Effector memory CD8-positive, alpha-beta T cell (primary cell): ENCODE data around the gene ISOC1.

Experiments
- ATAC-seq: fragments of 150-1000 bp; cut with Tn5 transposase; replicated peaks from 2 replicates; pipeline ENCODE4 v1.10.0; 2021; ENCODE audit warnings: mild to moderate bottlenecking, moderate library complexity
- DNase-seq, 3 experiments: peaks; one replicate each; pipeline ENCODE4 v3.0.0; 2021
- H3K27ac Mint-ChIP-seq, 2 donors: one replicate each; pipeline ENCODE4 v1.8.0; 2022; ENCODE audit warnings: mild to moderate bottlenecking in 2 of 2, mixed read lengths in 2 of 2, moderate library complexity in 2 of 2
- H3K27me3 Mint-ChIP-seq, 2 donors: one replicate each; pipeline ENCODE4 v1.8.0; 2022; ENCODE audit warnings: mixed read lengths in 2 of 2
- H3K36me3 Mint-ChIP-seq: one replicate; pipeline ENCODE4 v1.8.0; 2022; ENCODE audit warnings: mild to moderate bottlenecking, moderate library complexity, mixed read lengths; ENCODE audit not compliant: insufficient read depth
- H3K4me1 Mint-ChIP-seq, 2 donors: one replicate each; pipeline ENCODE4 v1.8.0; 2022; ENCODE audit warnings: low read depth in 2 of 2, mixed read lengths in 2 of 2
- H3K4me3 Mint-ChIP-seq, 2 donors: one replicate each; pipeline ENCODE4 v1.8.0; 2022; ENCODE audit warnings: mild to moderate bottlenecking in 2 of 2, mixed read lengths in 2 of 2, moderate library complexity in 2 of 2
- H3K9me3 Mint-ChIP-seq, 2 donors: one replicate each; pipeline ENCODE4 v1.8.0; 2022; ENCODE audit warnings: mixed read lengths in 2 of 2
- total RNA-seq, 9 experiments: gene quantifications; one replicate each; lab custom pipeline; 2026; lab: John Stamatoyannopoulos, UW

Gene ISOC1
- total RNA-seq, result 11.4 to 25.4 (median 16.2) reads per million in 9 experiments

- peaks cover 4% of the 10 kb centered on the region for H3K36me3 Mint-ChIP-seq
- ATAC-seq (peak; percentile 87), DNase-seq (peak; percentile 88 to 92 (median 89))
- H3K27me3 Mint-ChIP-seq, result peaks cover 1 to 12% of the 10 kb centered on the region in 2 donors
- H3K4me3 Mint-ChIP-seq, result peak within 1 kb of the TSS; percentile 82 to 86
- peaks cover 15 to 33% of the 10 kb centered on the region in 2 donors for H3K4me1 Mint-ChIP-seq
- peak within 1 kb of the TSS; percentile 33 to 79 for H3K27ac Mint-ChIP-seq
- H3K9me3 Mint-ChIP-seq, result no peaks in the 10 kb centered on the region
Observed at GRCh38 chr5:129094087-129094923, at the start of gene ISOC1. TSS of gene ISOC1 (plus strand) at chr5:129094749. CDS start at chr5:129094767, 18 bp downstream.

GRCh38 chr5:129046151-129046550 is 48.4 kb upstream of the ISOC1 start:
- Mint-ChIP-seq H3K9me3 (peaks cover 6 to 8% of the 10 kb centered on the region in 2 donors), H3K27ac (no peak overlapping the region), H3K4me1 (no peaks in the 10 kb centered on the region), H3K27me3 (peaks cover 11 to 15% of the 10 kb centered on the region in 2 donors), H3K4me3 (no peak overlapping the region), H3K36me3 (no peaks in the 10 kb centered on the region)
- ATAC-seq, result no peak
- no peak for DNase-seq

DNA sequence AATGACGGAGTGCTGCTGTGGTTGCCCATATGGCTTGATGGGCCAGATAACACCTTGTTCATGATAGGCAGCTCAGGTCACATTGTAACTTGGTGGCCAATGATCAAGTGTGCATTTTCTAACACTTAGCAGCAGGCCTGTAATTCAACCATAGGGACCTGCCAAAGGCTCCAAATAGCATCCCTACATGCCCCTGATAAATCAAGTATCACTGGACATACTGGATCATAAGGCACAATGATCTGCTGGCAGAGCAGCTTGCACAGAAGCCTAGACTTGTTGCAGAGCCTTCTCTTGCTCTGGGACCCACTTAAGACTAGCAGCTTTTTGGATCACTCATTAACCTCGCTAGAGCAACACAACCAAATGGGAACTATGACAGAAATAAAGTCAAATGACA is 46.0 kb upstream of the ISOC1 start:
- Mint-ChIP-seq H3K36me3 (no peaks in the 10 kb centered on the region), H3K4me3 (no peak overlapping the region), H3K27me3 (peaks cover 12 to 17% of the 10 kb centered on the region in 2 donors), H3K27ac (no peak overlapping the region), H3K4me1 (no peaks in the 10 kb centered on the region), H3K9me3 (peaks cover 4 to 8% of the 10 kb centered on the region in 2 donors)
- DNase-seq (no peak), ATAC-seq (no peak)

- Mint-ChIP-seq H3K27me3 (peaks cover 9 to 17% of the 10 kb centered on the region in 2 donors), H3K36me3 (no peaks in the 10 kb centered on the region), H3K4me1 (no peaks in the 10 kb centered on the region), H3K4me3 (no peak overlapping the region), H3K27ac (no peak overlapping the region), H3K9me3 (peaks cover 3 to 5% of the 10 kb centered on the region in 2 donors)
- DNase-seq (no peak), ATAC-seq (no peak)
Observed at GRCh38 chr5:129049126-129049799, 45.3 kb upstream of the ISOC1 start.

DNA sequence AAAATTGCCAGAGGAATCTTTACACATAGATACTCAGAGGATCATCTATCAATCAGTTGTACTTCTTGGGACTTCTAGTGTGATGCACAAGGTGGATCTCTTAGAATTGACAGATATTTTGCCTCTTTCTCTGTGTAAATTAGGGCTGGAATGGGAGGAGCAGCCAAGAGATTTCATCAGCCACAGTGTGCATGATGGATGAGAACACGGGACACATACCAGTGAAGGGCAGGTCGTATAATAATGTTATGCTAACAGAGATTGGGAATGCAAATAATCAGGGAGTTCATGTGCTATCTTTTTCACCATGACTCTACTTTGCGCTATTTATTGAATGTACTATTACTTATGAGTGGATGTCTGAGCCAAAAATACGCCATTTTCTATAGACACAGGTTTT is 43.3 kb upstream of the ISOC1 start:
- Mint-ChIP-seq H3K27ac (no peak overlapping the region), H3K4me1 (no peaks in the 10 kb centered on the region), H3K4me3 (no peak overlapping the region), H3K27me3 (peaks cover 5 to 31% of the 10 kb centered on the region in 2 donors), H3K9me3 (no peaks in the 10 kb centered on the region), H3K36me3 (no peaks in the 10 kb centered on the region)
- ATAC-seq (no peak), DNase-seq (no peak)

DNA sequence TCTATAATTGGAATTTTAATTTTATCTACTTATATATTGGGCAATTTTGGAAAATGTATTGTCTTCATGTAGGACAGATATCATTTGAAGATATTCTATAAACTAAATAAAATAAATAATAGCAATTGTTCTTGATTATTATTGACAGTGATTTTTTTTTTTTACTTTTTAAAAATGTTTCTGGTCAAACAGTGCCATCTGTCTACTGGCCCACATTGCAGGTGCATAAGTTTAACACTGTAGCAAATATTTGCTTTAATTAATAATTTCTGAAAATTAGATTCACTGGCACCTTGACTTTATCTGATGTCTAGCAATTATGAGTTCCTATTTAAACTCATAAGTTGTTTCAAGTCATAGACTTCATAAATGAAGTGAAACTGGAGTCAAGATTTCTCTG is 41.1 kb upstream of the ISOC1 start:
- DNase-seq (no peak), ATAC-seq (no peak)
- no peaks in the 10 kb centered on the region for H3K36me3 Mint-ChIP-seq
- no peaks in the 10 kb centered on the region for H3K4me1 Mint-ChIP-seq
- H3K27me3 Mint-ChIP-seq, result peaks cover 5 to 31% of the 10 kb centered on the region in 2 donors
- H3K27ac Mint-ChIP-seq, result no peak overlapping the region
- no peak overlapping the region for H3K4me3 Mint-ChIP-seq
- no peaks in the 10 kb centered on the region for H3K9me3 Mint-ChIP-seq

DNA sequence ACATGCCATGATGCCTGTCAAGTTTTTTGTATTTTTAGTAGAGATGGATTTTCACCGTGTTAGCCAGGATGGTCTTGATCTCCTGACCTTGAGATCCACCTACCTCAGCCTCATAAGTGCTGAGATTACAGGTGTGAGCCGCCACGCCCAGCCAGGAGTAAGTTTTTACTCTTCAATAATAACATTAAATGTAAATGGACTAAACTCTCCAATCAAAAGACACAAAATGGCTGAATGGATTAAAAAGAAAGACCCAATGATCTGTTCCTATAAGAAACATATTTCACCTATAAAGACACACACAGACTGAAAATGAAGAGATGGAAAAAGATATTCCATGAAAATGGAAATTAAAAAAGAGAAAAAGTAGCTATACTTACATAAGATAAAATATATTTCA is 37.2 kb upstream of the ISOC1 start:
- H3K4me3 Mint-ChIP-seq, result no peak overlapping the region
- no peaks in the 10 kb centered on the region for H3K4me1 Mint-ChIP-seq
- ATAC-seq (no peak), DNase-seq (no peak)
- H3K9me3 Mint-ChIP-seq, result no peaks in the 10 kb centered on the region
- H3K36me3 Mint-ChIP-seq, result no peaks in the 10 kb centered on the region
- no peak overlapping the region for H3K27ac Mint-ChIP-seq
- H3K27me3 Mint-ChIP-seq, result peaks cover 8 to 31% of the 10 kb centered on the region in 2 donors

DNA sequence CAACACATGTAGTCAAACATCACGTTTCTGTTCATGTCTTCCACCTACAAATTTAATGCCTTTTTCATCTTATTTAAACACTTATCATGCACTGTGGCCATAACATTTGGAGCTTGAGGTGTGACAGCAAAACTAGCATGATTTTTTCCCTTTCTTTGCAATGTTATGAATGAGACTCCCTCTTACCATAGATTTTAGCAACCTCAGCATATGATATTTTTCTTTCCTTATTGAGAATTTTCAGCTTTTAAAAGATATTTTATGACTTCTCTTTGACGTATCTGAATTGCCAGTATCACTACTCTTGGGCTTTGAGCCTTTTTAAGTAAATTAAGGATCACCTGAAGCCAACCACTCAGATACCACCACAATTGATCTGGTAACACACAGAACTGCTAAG is 32.7 kb upstream of the ISOC1 start:
- Mint-ChIP-seq H3K27me3 (peaks cover 13 to 17% of the 10 kb centered on the region in 2 donors), H3K27ac (no peak overlapping the region), H3K9me3 (no peaks in the 10 kb centered on the region), H3K4me1 (no peaks in the 10 kb centered on the region), H3K4me3 (no peak overlapping the region), H3K36me3 (no peaks in the 10 kb centered on the region)
- ATAC-seq (no peak), DNase-seq (no peak)

GRCh38 chr5:129063483-129064113 is 31.0 kb upstream of the ISOC1 start:
- H3K27ac Mint-ChIP-seq, result no peak overlapping the region
- no peaks in the 10 kb centered on the region for H3K4me1 Mint-ChIP-seq
- no peak for DNase-seq
- no peaks in the 10 kb centered on the region for H3K9me3 Mint-ChIP-seq
- peaks cover 13 to 16% of the 10 kb centered on the region in 2 donors for H3K27me3 Mint-ChIP-seq
- ATAC-seq, result no peak
- no peak overlapping the region for H3K4me3 Mint-ChIP-seq
- H3K36me3 Mint-ChIP-seq, result no peaks in the 10 kb centered on the region

GRCh38 chr5:129065721-129066120 is 28.8 kb upstream of the ISOC1 start:
- ATAC-seq (no peak), DNase-seq (no peak)
- peaks cover 6 to 26% of the 10 kb centered on the region in 2 donors for H3K27me3 Mint-ChIP-seq
- no peaks in the 10 kb centered on the region for H3K4me1 Mint-ChIP-seq
- no peak overlapping the region for H3K27ac Mint-ChIP-seq
- H3K4me3 Mint-ChIP-seq, result no peak overlapping the region
- H3K36me3 Mint-ChIP-seq, result no peaks in the 10 kb centered on the region
- no peaks in the 10 kb centered on the region for H3K9me3 Mint-ChIP-seq

GRCh38 chr5:129067745-129068144 is 26.8 kb upstream of the ISOC1 start:
- Mint-ChIP-seq H3K27ac (no peak overlapping the region), H3K4me3 (no peak overlapping the region), H3K36me3 (peaks cover 1% of the 10 kb centered on the region), H3K4me1 (no peaks in the 10 kb centered on the region), H3K27me3 (peaks cover 1 to 19% of the 10 kb centered on the region in 2 donors), H3K9me3 (no peaks in the 10 kb centered on the region)
- ATAC-seq (no peak), DNase-seq (no peak)

GRCh38 chr5:129069292-129069691 is 25.3 kb upstream of the ISOC1 start:
- Mint-ChIP-seq H3K4me1 (no peaks in the 10 kb centered on the region), H3K36me3 (peaks cover 5% of the 10 kb centered on the region), H3K27me3 (peaks cover 17 to 32% of the 10 kb centered on the region in 2 donors), H3K4me3 (no peak overlapping the region), H3K27ac (no peak overlapping the region), H3K9me3 (no peaks in the 10 kb centered on the region)
- DNase-seq (no peak), ATAC-seq (no peak)

GRCh38 chr5:129073111-129073510 is 21.4 kb upstream of the ISOC1 start:
- Mint-ChIP-seq H3K27me3 (peaks cover 25 to 33% of the 10 kb centered on the region in 2 donors), H3K4me3 (no peak overlapping the region)

More at GRCh38 chr5:129073111-129073510, 21.4 kb upstream of the ISOC1 start:
- H3K36me3 Mint-ChIP-seq, result peaks cover 5% of the 10 kb centered on the region
- H3K4me1 Mint-ChIP-seq, result no peaks in the 10 kb centered on the region
- no peak for DNase-seq
- no peaks in the 10 kb centered on the region for H3K9me3 Mint-ChIP-seq
- ATAC-seq, result no peak
- no peak overlapping the region for H3K27ac Mint-ChIP-seq
